DND-41 (cell line): ENCODE measurements around the gene NEK10.

Experiments used
- CTCF ChIP-seq: IDR thresholded peaks from 2 replicates; pipeline ENCODE4 v1.5.1; 2012; ENCODE audit warnings: borderline replicate concordance, low read length, moderate library complexity, mild to moderate bottlenecking; ENCODE audit not compliant: poor library complexity, severe bottlenecking; ENCODE audit errors: extremely low read depth
- EZH2 ChIP-seq: IDR thresholded peaks from 3 replicates; pipeline ENCODE4 v1.6.1; 2012; ENCODE audit warnings: borderline replicate concordance, low read depth, mild to moderate bottlenecking, moderate library complexity, low read length, inconsistent platforms; ENCODE audit not compliant: severe bottlenecking

DNA sequence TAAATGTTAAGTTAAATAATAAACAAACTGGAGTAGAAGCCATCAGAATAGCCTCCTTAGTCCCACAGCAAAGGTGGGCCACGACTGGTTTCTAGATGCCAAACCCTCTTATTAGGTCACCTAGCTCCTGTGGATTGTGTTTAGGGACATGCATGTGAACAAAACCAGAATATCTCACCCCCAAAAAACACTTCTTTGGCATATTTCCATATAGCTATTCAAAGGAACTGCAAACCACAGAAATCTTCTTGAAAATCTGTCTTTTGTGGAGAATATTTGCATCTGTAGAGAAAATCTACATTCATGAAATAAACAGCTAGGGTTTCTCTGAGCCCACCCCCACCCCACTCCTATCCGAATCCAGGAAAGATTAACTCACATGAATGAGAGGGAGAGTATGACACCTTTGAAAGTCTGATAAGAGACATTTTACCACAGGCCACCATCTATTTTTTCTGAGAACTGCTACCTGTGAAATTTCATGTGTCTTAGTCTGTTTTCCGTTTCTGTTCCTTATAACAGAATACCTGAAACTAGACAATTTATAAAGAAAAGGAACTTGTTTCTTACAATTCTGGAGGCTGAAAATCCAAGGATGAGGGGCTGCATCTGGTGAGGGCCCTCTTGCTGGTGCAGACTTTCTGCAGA is 159.4 kb downstream of the NEK10 start:
- TF ChIP-seq EZH2 (no peak), CTCF (no peak)
